SKM-1 treated with dmso at 0.1 percent for 144 hours (cell line): ENCODE measurements around the gene SVOP.
"Not testable (repeated sequence)": the region's sequence is repeated elsewhere in the genome, so short reads cannot be mapped to it uniquely, and the experiment has no call there.

Source experiments
- DNase-seq: peaks from one replicate; lab custom pipeline; 2025; ENCODE audit not compliant: unreplicated experiment; lab: John Stamatoyannopoulos, UW

Gene SVOP

GRCh38 chr12:109020796-109021380, at the start of gene SVOP:
Gene SVOP, minus strand, starts transcription at chr12:109021068. Its CDS starts 200 bp downstream, at chr12:109020868.
- DNase-seq = no peak

- DNase-seq = no peak
Observed at GRCh38 chr12:109069307-109070271, 48.7 kb upstream of the SVOP start.

GRCh38 chr12:109065853-109066193, 45.0 kb upstream of the SVOP start:
- no peak for DNase-seq

GRCh38 chr12:109065154-109065852, 44.4 kb upstream of the SVOP start:
- DNase-seq = no peak

GRCh38 chr12:109064143-109064542, 43.3 kb upstream of the SVOP start:
- DNase-seq = no peak

- no peak for DNase-seq
Observed at GRCh38 chr12:109058773-109059172, 37.9 kb upstream of the SVOP start.

- no peak for DNase-seq
Observed at GRCh38 chr12:109057376-109057775, 36.5 kb upstream of the SVOP start.

GRCh38 chr12:109056891-109057290, 36.0 kb upstream of the SVOP start:
- DNase-seq = no peak

GRCh38 chr12:109054520-109054919, 33.7 kb upstream of the SVOP start:
- DNase-seq = no peak

GRCh38 chr12:109054124-109054513, 33.3 kb upstream of the SVOP start:
- not testable (repeated sequence) for DNase-seq

GRCh38 chr12:109053382-109054123, 32.7 kb upstream of the SVOP start:
- no peak for DNase-seq

- DNase-seq = peak; percentile 7
Observed at GRCh38 chr12:109052414-109053323, 31.8 kb upstream of the SVOP start, which contains the start of gene USP30. Gene USP30, plus strand, starts transcription at chr12:109052576. Its CDS starts 103 bp downstream, at chr12:109052679.

- DNase-seq = no peak
Observed at GRCh38 chr12:109052097-109052413, 31.2 kb upstream of the SVOP start.

- DNase-seq = not testable (repeated sequence)
Observed at GRCh38 chr12:109049794-109050193, 28.9 kb upstream of the SVOP start.

- not testable (repeated sequence) for DNase-seq
Observed at GRCh38 chr12:109048706-109049105, 27.8 kb upstream of the SVOP start.

- DNase-seq = no peak
Observed at GRCh38 chr12:109047081-109047805, 26.4 kb upstream of the SVOP start.

- DNase-seq = no peak
Observed at GRCh38 chr12:109044241-109044640, 23.4 kb upstream of the SVOP start.

- DNase-seq = no peak
Observed at GRCh38 chr12:109036975-109037374, 16.1 kb upstream of the SVOP start.
